Trophoblast cell (in vitro differentiated cells and primary cell): ENCODE data around the gene STRBP.
A peak's percentile ranks its signal among the peaks of the same experiment; 100 is the strongest.

Experiments
- DNase-seq, 2 donors: peaks; one replicate each; pipeline ENCODE4 v3.0.0-alpha.2; 2016
- H2AFZ ChIP-seq: 2 replicates; pipeline ENCODE4 v1.6.1; 2013; ENCODE audit warnings: low read length, moderate library complexity, mild to moderate bottlenecking; ENCODE audit not compliant: insufficient read depth, poor library complexity
- H2AK5ac ChIP-seq: 2 replicates; pipeline ENCODE4 v1.6.1; 2013; ENCODE audit warnings: mild to moderate bottlenecking, low read length
- H2BK120ac ChIP-seq: 2 replicates; pipeline ENCODE4 v1.6.1; 2013; ENCODE audit warnings: low read length, mild to moderate bottlenecking, moderate library complexity; ENCODE audit not compliant: insufficient read depth, poor library complexity
- H2BK12ac ChIP-seq: 2 replicates; pipeline ENCODE4 v1.6.1; 2013; ENCODE audit warnings: mild to moderate bottlenecking, low read length, moderate library complexity
- H2BK5ac ChIP-seq: 2 replicates; pipeline ENCODE4 v1.6.1; 2013; ENCODE audit warnings: low read length, low read depth, moderate library complexity, mild to moderate bottlenecking; ENCODE audit not compliant: poor library complexity
- H3K14ac ChIP-seq: 2 replicates; pipeline ENCODE4 v1.6.1; 2013; ENCODE audit warnings: mild to moderate bottlenecking, low read length
- H3K18ac ChIP-seq: 2 replicates; pipeline ENCODE4 v1.6.1; 2013; ENCODE audit warnings: mild to moderate bottlenecking, low read length
- H3K23ac ChIP-seq: 2 replicates; pipeline ENCODE4 v1.6.1; 2013; ENCODE audit warnings: low read length
- H3K27ac ChIP-seq: 2 replicates; pipeline ENCODE4 v1.5.1; 2013; ENCODE audit warnings: low read depth, mild to moderate bottlenecking, inconsistent platforms, low read length, moderate library complexity
- H3K27me3 ChIP-seq: 2 replicates; pipeline ENCODE4 v1.6.1; 2013; ENCODE audit warnings: inconsistent platforms, mild to moderate bottlenecking, low read length, moderate library complexity; ENCODE audit not compliant: insufficient read depth
- H3K36me3 ChIP-seq, 2 experiments: 1 replicate in 1 of 2; 2 replicates in 1 of 2; pipeline ENCODE4 v1.6.1; 2013; ENCODE audit warnings: low read length in 2 of 2, mild to moderate bottlenecking in 2 of 2, moderate library complexity in 1 of 2; ENCODE audit not compliant: insufficient read depth in 2 of 2, control insufficient read depth in 1 of 2
- H3K4ac ChIP-seq: 2 replicates; pipeline ENCODE4 v1.6.1; 2013; ENCODE audit warnings: low read depth, mild to moderate bottlenecking, low read length, moderate library complexity
- H3K4me1 ChIP-seq, 2 experiments: 1 replicate in 1 of 2; 2 replicates in 1 of 2; pipeline ENCODE4 v1.6.1; 2013; ENCODE audit warnings: low read length in 2 of 2, mild to moderate bottlenecking in 2 of 2, moderate library complexity in 1 of 2; ENCODE audit not compliant: insufficient read depth in 2 of 2, control insufficient read depth in 1 of 2
- H3K4me2 ChIP-seq: 2 replicates; pipeline ENCODE4 v1.6.1; 2013; ENCODE audit warnings: inconsistent platforms, mild to moderate bottlenecking, low read length, moderate library complexity
- H3K4me3 ChIP-seq: 2 replicates; pipeline ENCODE4 v1.5.1; 2013; ENCODE audit warnings: mild to moderate bottlenecking, low read depth, low read length, inconsistent platforms
- H3K79me1 ChIP-seq: one replicate; pipeline ENCODE4 v1.6.1; 2013; ENCODE audit warnings: low read length
- H3K79me2 ChIP-seq: 2 replicates; pipeline ENCODE4 v1.6.1; 2013; ENCODE audit warnings: low read length, mild to moderate bottlenecking; ENCODE audit not compliant: control insufficient read depth, insufficient read depth, poor library complexity
- H3K9ac ChIP-seq: 2 replicates; pipeline ENCODE4 v1.6.1; 2013; ENCODE audit warnings: mild to moderate bottlenecking, low read length
- H3K9me3 ChIP-seq: 2 replicates; pipeline ENCODE4 v1.6.1; 2013; ENCODE audit warnings: low read depth, mild to moderate bottlenecking, control low read depth, inconsistent platforms, low read length; ENCODE audit not compliant: insufficient read depth
- H4K12ac ChIP-seq: 2 replicates; pipeline ENCODE4 v1.6.1; 2013; ENCODE audit warnings: low read depth, mild to moderate bottlenecking, low read length, moderate library complexity
- H4K8ac ChIP-seq: 2 replicates; pipeline ENCODE4 v1.6.1; 2013; ENCODE audit warnings: low read depth, mild to moderate bottlenecking, low read length, moderate library complexity
- H4K91ac ChIP-seq: one replicate; pipeline ENCODE4 v1.6.1; 2013; ENCODE audit warnings: low read depth, mild to moderate bottlenecking, low read length, moderate library complexity
- WGBS: extraction: QIAGEN DNeasy Blood & Tissue Kit; methylation state at CpG from one replicate; pipeline ENCODE4 v1.1.7; 2013; ENCODE audit warnings: missing lambda C conversion rate; ENCODE audit not compliant: insufficient read length, insufficient coverage; ENCODE audit errors: extremely low coverage; 5-methylcytosine and 5-hydroxymethylcytosine counted together

The STRBP gene

GRCh38 chr9:123290764-123291163 is 22.4 kb upstream of the STRBP start:
- Histone ChIP-seq H4K12ac (no peak overlapping the region), H3K14ac (no peak overlapping the region), H3K4me3 (no peak overlapping the region), H3K27me3 (no peaks in the 10 kb centered on the region), H3K18ac (no peak overlapping the region), H3K79me1 (no peaks in the 10 kb centered on the region), H4K91ac (no peak overlapping the region), H3K4me1 (no peaks in the 10 kb centered on the region), H4K8ac (no peak overlapping the region), H3K4me2 (no peak overlapping the region), H3K23ac (no peak overlapping the region), H2BK120ac (no peak overlapping the region), H2BK5ac (no peak overlapping the region), H3K79me2 (no peaks in the 10 kb centered on the region), H2AK5ac (no peak overlapping the region), H2BK12ac (no peak overlapping the region), H3K27ac (no peak overlapping the region), H3K9me3 (no peaks in the 10 kb centered on the region), H3K4ac (no peak overlapping the region), H3K36me3 (no peaks in the 10 kb centered on the region), H3K9ac (no peak overlapping the region), H2AFZ (no peak overlapping the region)
- no CpG with 5 or more reads among the region's 3 CpGs for WGBS
- DNase-seq: no peak

GRCh38 chr9:123287639-123288038 is 19.3 kb upstream of the STRBP start:
- Histone ChIP-seq H3K27ac (no peak overlapping the region), H3K79me1 (no peaks in the 10 kb centered on the region), H3K36me3 (no peaks in the 10 kb centered on the region), H4K12ac (no peak overlapping the region), H3K9me3 (no peaks in the 10 kb centered on the region), H2BK12ac (no peak overlapping the region), H3K9ac (no peak overlapping the region), H4K91ac (no peak overlapping the region), H3K14ac (no peak overlapping the region), H3K4me3 (no peak overlapping the region), H2AFZ (no peak overlapping the region), H2BK5ac (no peak overlapping the region), H3K4ac (no peak overlapping the region), H3K79me2 (no peaks in the 10 kb centered on the region), H3K23ac (no peak overlapping the region), H3K18ac (no peak overlapping the region), H4K8ac (no peak overlapping the region), H3K27me3 (no peaks in the 10 kb centered on the region), H3K4me1 (no peaks in the 10 kb centered on the region), H2BK120ac (no peak overlapping the region), H3K4me2 (no peak overlapping the region), H2AK5ac (no peak overlapping the region)
- no CpG with 5 or more reads among the region's 3 CpGs for WGBS
- no peak for DNase-seq

DNA sequence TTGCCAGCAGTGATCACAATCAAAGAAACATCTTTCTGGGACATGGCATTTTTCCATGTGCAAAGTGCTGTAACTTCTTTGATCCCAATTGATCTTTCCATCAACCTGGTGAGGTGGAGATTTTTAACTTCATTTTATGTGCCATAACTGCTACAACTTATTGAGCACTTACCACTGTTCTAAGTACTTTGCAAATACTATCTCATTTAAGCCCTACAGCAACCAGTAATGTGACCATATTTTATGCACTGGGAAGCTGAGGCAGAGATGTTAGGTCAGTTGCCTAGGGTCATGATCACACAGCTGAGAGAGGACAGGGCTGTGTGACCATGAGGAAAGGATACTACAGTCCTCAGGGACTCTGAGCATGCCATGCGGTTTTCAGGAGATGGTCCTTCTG is 17.9 kb upstream of the STRBP start:
- no peak overlapping the region for H2AFZ ChIP-seq
- no peak overlapping the region for H2BK120ac ChIP-seq
- H4K12ac ChIP-seq: no peak overlapping the region
- H2AK5ac ChIP-seq: no peak overlapping the region
- no peak overlapping the region for H3K4ac ChIP-seq
- no peak for DNase-seq
- H3K4me3 ChIP-seq: no peak overlapping the region
- no peaks in the 10 kb centered on the region for H3K4me1 ChIP-seq
- no peak overlapping the region for H2BK5ac ChIP-seq
- no peaks in the 10 kb centered on the region for H3K79me2 ChIP-seq
- H3K14ac ChIP-seq: no peak overlapping the region
- no peaks in the 10 kb centered on the region for H3K36me3 ChIP-seq
- H3K79me1 ChIP-seq: no peaks in the 10 kb centered on the region
- no peak overlapping the region for H2BK12ac ChIP-seq
- no peaks in the 10 kb centered on the region for H3K9me3 ChIP-seq
- no peak overlapping the region for H3K9ac ChIP-seq
- no peak overlapping the region for H3K27ac ChIP-seq
- H3K4me2 ChIP-seq: no peak overlapping the region
- H3K27me3 ChIP-seq: no peaks in the 10 kb centered on the region
- H4K91ac ChIP-seq: no peak overlapping the region
- no peak overlapping the region for H3K18ac ChIP-seq
- no CpG with 5 or more reads among the region's 1 CpG for WGBS
- no peak overlapping the region for H4K8ac ChIP-seq
- H3K23ac ChIP-seq: no peak overlapping the region

DNA sequence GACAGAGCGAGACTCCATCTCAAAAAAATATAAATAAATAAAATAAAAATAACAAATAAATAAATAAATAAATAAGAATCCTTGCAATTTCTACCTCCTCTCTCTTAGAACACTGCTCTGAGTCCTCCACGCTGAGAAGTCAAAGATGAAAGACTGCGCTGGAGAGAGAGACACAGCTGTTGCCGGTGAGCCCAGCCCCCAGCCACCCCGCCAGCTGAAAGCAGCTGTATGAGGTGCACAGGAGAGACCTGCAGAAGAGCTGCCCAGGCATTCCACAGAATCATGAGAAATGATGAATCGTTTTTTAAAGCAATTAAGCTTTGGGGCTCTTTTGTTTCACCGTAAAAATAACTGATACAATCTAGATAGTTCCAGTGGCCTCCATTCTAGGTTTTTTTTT is 16.3 kb upstream of the STRBP start:
- Histone ChIP-seq H2AFZ (no peak overlapping the region), H4K8ac (no peak overlapping the region), H3K27me3 (no peaks in the 10 kb centered on the region), H3K4ac (no peak overlapping the region), H3K4me1 (no peaks in the 10 kb centered on the region), H3K9me3 (no peaks in the 10 kb centered on the region), H2BK12ac (no peak overlapping the region), H3K9ac (no peak overlapping the region), H4K91ac (no peak overlapping the region), H3K79me1 (no peaks in the 10 kb centered on the region), H3K23ac (no peak overlapping the region), H3K18ac (no peak overlapping the region), H3K4me2 (no peak overlapping the region), H2AK5ac (no peak overlapping the region), H4K12ac (no peak overlapping the region), H2BK5ac (no peak overlapping the region), H3K27ac (no peak overlapping the region), H3K36me3 (no peaks in the 10 kb centered on the region), H3K14ac (no peak overlapping the region), H3K4me3 (no peak overlapping the region), H2BK120ac (no peak overlapping the region), H3K79me2 (no peaks in the 10 kb centered on the region)
- DNase-seq: peak in 1 of 2 donors; percentile 11
- WGBS: no CpG with 5 or more reads among the region's 7 CpGs
